Smooth muscle cell (in vitro differentiated cells): ENCODE measurements around the gene ORAI2. TPM values are rescaled to one million over a fixed set of nuclear protein-coding genes. Genes with fewer than 3 reads are reported as not detected.

ENCODE experiments used
- DNase-seq: peaks from one replicate; lab custom pipeline; 2025; ENCODE audit not compliant: unreplicated experiment; lab: John Stamatoyannopoulos, UW
- H2AFZ ChIP-seq: fragments of 200-600 bp; sonication (generic); 2 replicates; pipeline ENCODE4 v1.6.0; 2016; ENCODE audit warnings: antibody characterized with exemption, low read depth, mild to moderate bottlenecking
- H3F3A ChIP-seq: fragments of 200-600 bp; sonication (generic); 2 replicates; pipeline ENCODE4 v1.6.0; 2017; ENCODE audit warnings: antibody characterized with exemption, low read depth
- H3K27ac ChIP-seq: fragments of 200-600 bp; sonication (generic); 2 replicates; pipeline ENCODE4 v1.5.1; 2016; ENCODE audit warnings: low read depth, mild to moderate bottlenecking
- H3K27me3 ChIP-seq: fragments of 200-600 bp; sonication (generic); 2 replicates; pipeline ENCODE4 v1.6.1; 2016; ENCODE audit warnings: low read depth, mild to moderate bottlenecking
- H3K36me3 ChIP-seq: fragments of 200-600 bp; sonication (generic); 2 replicates; pipeline ENCODE4 v1.5.1; 2016; ENCODE audit warnings: low read depth
- H3K4me1 ChIP-seq: fragments of 200-600 bp; sonication (generic); 2 replicates; pipeline ENCODE4 v1.5.1; 2016; ENCODE audit warnings: low read depth
- H3K4me2 ChIP-seq: fragments of 200-600 bp; sonication (generic); 2 replicates; pipeline ENCODE4 v1.6.0; 2016; ENCODE audit warnings: mild to moderate bottlenecking
- H3K4me3 ChIP-seq: fragments of 200-600 bp; sonication (generic); 2 replicates; pipeline ENCODE4 v1.5.1; 2016; ENCODE audit warnings: mild to moderate bottlenecking
- H3K79me2 ChIP-seq: fragments of 200-600 bp; sonication (generic); 2 replicates; pipeline ENCODE4 v1.6.0; 2016; ENCODE audit warnings: low read depth, mild to moderate bottlenecking
- H3K9ac ChIP-seq: fragments of 200-600 bp; sonication (generic); 2 replicates; pipeline ENCODE4 v1.6.0; 2016; ENCODE audit warnings: low read depth
- H3K9me3 ChIP-seq: fragments of 200-600 bp; sonication (generic); replicated peaks from 2 replicates; pipeline ENCODE4 v1.5.1; 2016; ENCODE audit warnings: low read depth
- H4K20me1 ChIP-seq: fragments of 200-600 bp; sonication (generic); 2 replicates; pipeline ENCODE4 v1.6.0; 2016; ENCODE audit warnings: low read depth
- WGBS: methylation state at CpG from one replicate; pipeline ENCODE4 v1.1.7; 2016; ENCODE audit warnings: low lambda C conversion rate; 5-methylcytosine and 5-hydroxymethylcytosine counted together
- polyA plus RNA-seq: library from polyadenylated mRNA; unstranded; fragments of >200 nt; fragmentation: Nextera tagmentation; extraction: Ambion mirVana; gene quantifications from 2 replicates; pipeline ENCODE4 v1.2.1, GENCODE V29; 2016
- total RNA-seq: library from RNA; depleted of rRNA; stranded (reverse); fragments of >200 nt; gene quantifications from 2 replicates; pipeline ENCODE4 v1.2.3, GENCODE V29; 2014
- TF ChIP-seq, protein P1 (sequence below): fragments of 200-600 bp; sonication (generic); IDR thresholded peaks from 2 replicates; pipeline ENCODE4 v1.5.1; 2017; ENCODE audit warnings: borderline replicate concordance, mild to moderate bottlenecking, antibody characterized with exemption; ENCODE audit not compliant: insufficient read depth, poor library complexity, severe bottlenecking

The ORAI2 gene
- total and polyA plus RNA-seq, 2 experiments from 2014 or later, result 43.0 to 69.8 TPM

DNA sequence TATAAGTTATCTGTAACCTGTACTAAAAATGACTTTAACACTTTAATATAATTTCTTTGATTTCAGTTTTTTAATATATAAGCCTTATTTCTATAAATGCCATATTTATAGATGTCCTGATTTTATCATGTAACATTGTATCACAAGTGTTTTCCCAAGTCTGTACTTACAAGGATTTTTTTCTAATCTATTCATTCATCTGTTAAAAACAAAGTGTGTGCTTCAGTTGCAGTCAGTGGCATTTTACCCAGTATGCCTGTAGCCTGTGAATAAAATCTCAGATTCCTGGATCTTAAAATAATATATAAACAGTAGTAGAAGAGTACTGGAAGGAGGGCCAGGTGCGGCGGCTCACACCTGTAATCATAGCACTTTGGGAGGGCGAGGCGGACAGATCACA, 19.8 kb upstream of the ORAI2 start:
- no peak overlapping the region for H3K9ac ChIP-seq
- H3K27ac ChIP-seq, result no peak overlapping the region
- peaks cover 71% of the 10 kb centered on the region for H4K20me1 ChIP-seq
- peaks cover 20% of the 10 kb centered on the region for H3K36me3 ChIP-seq
- H2AFZ ChIP-seq, result no peak overlapping the region
- no peak overlapping the region for H3K4me3 ChIP-seq
- WGBS, result 98% methylated on average over 4 of the region's 4 CpGs
- H3K9me3 ChIP-seq, result no peaks in the 10 kb centered on the region
- H3K27me3 ChIP-seq, result no peaks in the 10 kb centered on the region
- H3F3A ChIP-seq, result no peaks in the 10 kb centered on the region
- no peak for DNase-seq
- no peak overlapping the region for H3K4me2 ChIP-seq
- H3K79me2 ChIP-seq, result peaks cover 27% of the 10 kb centered on the region
- TF ChIP-seq, protein P1, sequence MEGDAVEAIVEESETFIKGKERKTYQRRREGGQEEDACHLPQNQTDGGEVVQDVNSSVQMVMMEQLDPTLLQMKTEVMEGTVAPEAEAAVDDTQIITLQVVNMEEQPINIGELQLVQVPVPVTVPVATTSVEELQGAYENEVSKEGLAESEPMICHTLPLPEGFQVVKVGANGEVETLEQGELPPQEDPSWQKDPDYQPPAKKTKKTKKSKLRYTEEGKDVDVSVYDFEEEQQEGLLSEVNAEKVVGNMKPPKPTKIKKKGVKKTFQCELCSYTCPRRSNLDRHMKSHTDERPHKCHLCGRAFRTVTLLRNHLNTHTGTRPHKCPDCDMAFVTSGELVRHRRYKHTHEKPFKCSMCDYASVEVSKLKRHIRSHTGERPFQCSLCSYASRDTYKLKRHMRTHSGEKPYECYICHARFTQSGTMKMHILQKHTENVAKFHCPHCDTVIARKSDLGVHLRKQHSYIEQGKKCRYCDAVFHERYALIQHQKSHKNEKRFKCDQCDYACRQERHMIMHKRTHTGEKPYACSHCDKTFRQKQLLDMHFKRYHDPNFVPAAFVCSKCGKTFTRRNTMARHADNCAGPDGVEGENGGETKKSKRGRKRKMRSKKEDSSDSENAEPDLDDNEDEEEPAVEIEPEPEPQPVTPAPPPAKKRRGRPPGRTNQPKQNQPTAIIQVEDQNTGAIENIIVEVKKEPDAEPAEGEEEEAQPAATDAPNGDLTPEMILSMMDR, result no peak
- no peaks in the 10 kb centered on the region for H3K4me1 ChIP-seq

DNA sequence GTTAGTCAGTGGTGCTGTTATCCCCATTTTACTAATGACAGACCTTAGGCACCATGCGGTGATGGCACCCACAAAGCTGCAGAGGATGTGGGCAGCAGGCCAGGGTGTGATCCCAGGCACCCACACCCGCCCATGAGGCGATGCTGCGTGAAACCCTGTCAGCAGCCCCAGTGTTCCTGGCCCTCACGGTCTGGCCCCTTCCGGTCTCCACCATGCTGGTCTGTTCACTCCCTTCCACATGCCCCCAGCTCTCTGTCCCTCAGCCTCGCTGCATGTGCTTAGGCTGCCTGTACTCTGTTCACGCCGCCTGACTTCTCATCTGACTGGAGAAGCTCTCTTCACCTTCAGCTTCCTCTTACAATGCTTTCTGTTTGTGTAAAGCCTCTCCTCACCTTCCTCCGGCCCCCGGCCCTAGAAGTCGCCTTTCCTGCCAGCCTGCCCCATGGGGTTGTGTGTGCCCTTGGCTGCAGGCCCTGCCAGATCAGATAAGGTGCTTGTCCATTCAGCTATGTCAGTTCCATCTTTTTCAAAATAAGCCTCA, 17.6 kb upstream of the ORAI2 start:
- Histone ChIP-seq H3K36me3 (peaks cover 11% of the 10 kb centered on the region), H3K4me2 (no peak overlapping the region), H3K4me3 (no peak overlapping the region), H2AFZ (no peak overlapping the region), H3K79me2 (peaks cover 20% of the 10 kb centered on the region), H3K27ac (no peak overlapping the region), H3K4me1 (no peaks in the 10 kb centered on the region), H4K20me1 (peaks cover 77% of the 10 kb centered on the region), H3F3A (no peaks in the 10 kb centered on the region), H3K9ac (no peak overlapping the region), H3K9me3 (no peaks in the 10 kb centered on the region), H3K27me3 (no peaks in the 10 kb centered on the region)
- TF ChIP-seq, protein P1, result no peak
- WGBS, result 99% methylated on average over 12 of the region's 12 CpGs
- DNase-seq, result no peak

DNA sequence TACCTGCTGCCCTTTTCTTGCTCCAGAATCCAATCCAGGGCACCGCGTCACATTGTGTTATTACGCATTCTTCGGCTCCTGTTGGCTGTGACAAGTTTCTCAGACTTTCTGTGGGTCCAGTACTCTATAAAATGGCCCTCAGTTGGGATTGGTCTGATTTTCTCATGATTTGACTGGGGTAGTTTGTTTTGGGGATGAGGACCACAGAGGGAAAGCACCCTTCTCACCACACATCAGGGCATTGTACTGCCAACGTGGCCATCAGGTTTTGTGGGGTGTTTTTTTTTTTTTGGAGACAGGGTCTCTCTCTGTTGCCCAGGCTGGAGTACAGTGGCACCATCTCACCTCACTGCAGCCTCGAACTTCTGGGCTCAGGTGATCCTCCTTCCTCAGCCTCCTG, 17.0 kb upstream of the ORAI2 start:
- TF ChIP-seq, protein P1, result no peak
- 97% methylated on average over 6 of the region's 6 CpGs for WGBS
- Histone ChIP-seq H3K27ac (no peak overlapping the region), H3K27me3 (no peaks in the 10 kb centered on the region), H4K20me1 (peaks cover 74% of the 10 kb centered on the region), H3K9ac (no peak overlapping the region), H3K9me3 (no peaks in the 10 kb centered on the region), H2AFZ (no peak overlapping the region), H3K79me2 (peaks cover 13% of the 10 kb centered on the region), H3F3A (no peaks in the 10 kb centered on the region), H3K4me2 (no peak overlapping the region), H3K4me1 (no peaks in the 10 kb centered on the region), H3K36me3 (peaks cover 4% of the 10 kb centered on the region), H3K4me3 (no peak overlapping the region)
- no peak for DNase-seq

DNA sequence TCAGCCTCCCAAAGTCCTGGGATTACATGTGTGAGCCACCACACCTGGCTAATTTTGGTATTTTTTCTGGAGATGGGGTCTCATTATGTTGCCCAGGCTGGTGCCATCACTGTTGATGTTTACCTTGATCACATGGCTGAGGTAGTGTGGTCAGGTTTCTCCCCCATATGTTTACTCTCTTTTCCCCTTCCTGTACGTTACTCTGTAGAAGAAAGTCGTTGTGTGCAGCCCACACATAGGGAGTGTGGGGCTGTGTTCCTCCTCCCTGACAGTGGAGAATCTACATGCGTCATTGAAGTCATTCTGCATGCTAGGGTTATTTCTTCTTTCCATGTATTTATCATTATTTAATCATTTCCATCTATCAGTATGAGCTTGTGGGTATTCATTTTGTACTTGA, 16.3 kb upstream of the ORAI2 start:
- no peak overlapping the region for H3K4me2 ChIP-seq
- H3K9ac ChIP-seq, result no peak overlapping the region
- DNase-seq, result no peak
- H3K36me3 ChIP-seq, result peaks cover 3% of the 10 kb centered on the region
- no peak overlapping the region for H2AFZ ChIP-seq
- H3K79me2 ChIP-seq, result peaks cover 11% of the 10 kb centered on the region
- no peaks in the 10 kb centered on the region for H3F3A ChIP-seq
- TF ChIP-seq, protein P1, result no peak
- H3K27ac ChIP-seq, result no peak overlapping the region
- H3K27me3 ChIP-seq, result no peaks in the 10 kb centered on the region
- no peaks in the 10 kb centered on the region for H3K4me1 ChIP-seq
- H3K9me3 ChIP-seq, result no peaks in the 10 kb centered on the region
- H4K20me1 ChIP-seq, result peaks cover 68% of the 10 kb centered on the region
- H3K4me3 ChIP-seq, result no peak overlapping the region
- 97% methylated on average over 3 of the region's 3 CpGs for WGBS
